Endothelial cell of umbilical vein (primary cell): ENCODE measurements around the gene RNF214.

Source experiments
- CTCF ChIP-seq, 2 donors: IDR thresholded peaks; 1 replicate in 1 of 2; 2 replicates in 1 of 2; pipeline ENCODE4 v1.5.1; 2011; ENCODE audit warnings: low read length in 2 of 2, mild to moderate bottlenecking in 2 of 2, moderate library complexity in 2 of 2, control low read depth in 1 of 2, inconsistent platforms in 1 of 2, low read depth in 1 of 2; ENCODE audit not compliant: insufficient read depth in 1 of 2; ENCODE audit errors: extremely low read depth in 1 of 2
- POLR2A ChIP-seq: IDR thresholded peaks from 2 replicates; pipeline ENCODE4 v1.6.1; 2012; ENCODE audit warnings: low read depth, mild to moderate bottlenecking, control low read depth, low read length

DNA sequence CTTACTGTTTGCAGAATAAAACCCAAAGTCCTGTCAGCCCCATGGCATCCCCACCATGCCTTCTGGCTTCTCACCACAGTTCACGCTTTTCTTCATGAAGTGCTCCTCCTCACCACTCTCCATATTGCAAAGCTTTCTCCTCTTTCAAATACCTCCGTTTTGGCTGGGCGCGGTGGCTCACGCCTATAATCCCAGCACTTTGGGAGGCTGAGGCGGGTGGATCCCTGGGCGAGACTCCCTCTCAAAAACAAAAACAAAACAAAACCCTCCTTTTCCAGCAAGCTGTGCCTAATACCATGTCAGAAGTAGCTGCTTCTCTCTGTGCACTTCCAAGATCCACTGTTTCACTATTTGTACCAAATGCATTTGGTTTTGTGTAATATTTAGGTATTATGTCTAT, 76.8 kb downstream of the RNF214 start:
- TF ChIP-seq CTCF (IDR thresholded peaks at IDR 0.05; ENCODE audit: extremely low read depth in 1 of 2, insufficient read depth in 1 of 2, low read depth in 1 of 2, low read length in 2 of 2) (no peak), POLR2A (no peak)
